Caco-2 (cell line): ENCODE results near the gene MT1M. TPM values are rescaled to one million over a fixed set of nuclear protein-coding genes. Genes with fewer than 3 reads are reported as not detected.
A peak's percentile ranks its signal among the peaks of the same experiment; 100 is the strongest.

Experiments
- BruUV-seq: library from RNA; stranded (reverse); fragments of 400-500 nt; replicated peaks from 2 replicates; lab custom pipeline; 2021; lab: Mats Ljungman, UMichigan
- CTCF ChIA-PET: fragments of 300-600 bp; sonication (Branson Sonifier 250); formaldehyde crosslinking; loops from one replicate; lab custom pipeline; 2022; ENCODE audit warnings: antibody characterized with exemption; lab: Charles Lee
- POLR2A ChIA-PET: fragments of 300-600 bp; sonication (Branson Sonifier 250); formaldehyde crosslinking; loops from one replicate; lab custom pipeline; 2022; ENCODE audit warnings: antibody characterized with exemption; lab: Charles Lee
- DNase-seq, 2 experiments: peaks; one replicate each; pipeline versions ENCODE4 v3.0.0 to v3.0.0-alpha.2; 2020 to 2022
- H3K27me3 ChIP-seq: replicated peaks from 2 replicates; pipeline ENCODE4 v1.6.0; 2011; ENCODE audit warnings: low read length; ENCODE audit not compliant: control insufficient read depth, insufficient read depth
- H3K36me3 ChIP-seq: 2 replicates; pipeline ENCODE4 v1.5.1; 2011; ENCODE audit warnings: low read length; ENCODE audit not compliant: control insufficient read depth, insufficient read depth
- H3K4me1 ChIP-seq: fragments of 250-450 bp; sonication (Bioruptor Pico); 2 replicates; pipeline ENCODE4 v1.5.1; 2020; ENCODE audit warnings: mild to moderate bottlenecking
- H3K4me3 ChIP-seq: 2 replicates; pipeline ENCODE4 v1.5.1; 2011; ENCODE audit warnings: low read depth, mild to moderate bottlenecking, control low read depth, low read length
- H3K9me3 ChIP-seq: fragments of 250-450 bp; sonication (Bioruptor Pico); 2 replicates; pipeline ENCODE4 v1.5.1; 2020; ENCODE audit warnings: mild to moderate bottlenecking, moderate library complexity
- H3K27ac Mint-ChIP-seq: one replicate; pipeline ENCODE4 v1.8.0; 2022; ENCODE audit warnings: mixed read lengths; ENCODE audit not compliant: unreplicated experiment
- H3K27me3 Mint-ChIP-seq: one replicate; pipeline ENCODE4 v1.8.0; 2022; ENCODE audit warnings: mixed read lengths; ENCODE audit not compliant: insufficient read depth, unreplicated experiment
- H3K36me3 Mint-ChIP-seq: one replicate; pipeline ENCODE4 v1.8.0; 2022; ENCODE audit warnings: mild to moderate bottlenecking, mixed read lengths; ENCODE audit not compliant: insufficient read depth, unreplicated experiment
- H3K4me1 Mint-ChIP-seq: one replicate; pipeline ENCODE4 v1.8.0; 2022; ENCODE audit warnings: low read depth, mixed read lengths; ENCODE audit not compliant: unreplicated experiment
- H3K4me3 Mint-ChIP-seq: one replicate; pipeline ENCODE4 v1.8.0; 2022; ENCODE audit warnings: mild to moderate bottlenecking, moderate library complexity, mixed read lengths; ENCODE audit not compliant: unreplicated experiment
- H3K9me3 Mint-ChIP-seq: one replicate; pipeline ENCODE4 v1.8.0; 2022; ENCODE audit warnings: mixed read lengths; ENCODE audit not compliant: unreplicated experiment
- intact Hi-C: fragments of 100-400 bp; cut with micrococcal nuclease; formaldehyde crosslinking; loops from one replicate; pipeline ENCODE4 v1.10.0; 2022; ENCODE audit not compliant: unreplicated experiment
- total RNA-seq: library from RNA; stranded (reverse); gene quantifications from 2 replicates; pipeline ENCODE4 v1.2.3, GENCODE V29; 2022
- TF ChIP-seq, protein P1 (sequence below), 2 experiments: fragments of 200-600 bp in 1 of 2; IDR thresholded peaks; 1 replicate in 1 of 2; 2 replicates in 1 of 2; pipeline versions ENCODE4 v1.5.1 to v1.8.0; 2011 to 2022; ENCODE audit warnings: antibody characterized with exemption in 1 of 2, control low read depth in 1 of 2, inconsistent platforms in 1 of 2, low read depth in 1 of 2, low read length in 1 of 2, mild to moderate bottlenecking in 1 of 2, moderate library complexity in 1 of 2; ENCODE audit not compliant: insufficient read depth in 1 of 2, severe bottlenecking in 1 of 2, unreplicated experiment in 1 of 2

The MT1M gene
- total RNA-seq, 1 experiment from 2014 or later, result not detected

DNA sequence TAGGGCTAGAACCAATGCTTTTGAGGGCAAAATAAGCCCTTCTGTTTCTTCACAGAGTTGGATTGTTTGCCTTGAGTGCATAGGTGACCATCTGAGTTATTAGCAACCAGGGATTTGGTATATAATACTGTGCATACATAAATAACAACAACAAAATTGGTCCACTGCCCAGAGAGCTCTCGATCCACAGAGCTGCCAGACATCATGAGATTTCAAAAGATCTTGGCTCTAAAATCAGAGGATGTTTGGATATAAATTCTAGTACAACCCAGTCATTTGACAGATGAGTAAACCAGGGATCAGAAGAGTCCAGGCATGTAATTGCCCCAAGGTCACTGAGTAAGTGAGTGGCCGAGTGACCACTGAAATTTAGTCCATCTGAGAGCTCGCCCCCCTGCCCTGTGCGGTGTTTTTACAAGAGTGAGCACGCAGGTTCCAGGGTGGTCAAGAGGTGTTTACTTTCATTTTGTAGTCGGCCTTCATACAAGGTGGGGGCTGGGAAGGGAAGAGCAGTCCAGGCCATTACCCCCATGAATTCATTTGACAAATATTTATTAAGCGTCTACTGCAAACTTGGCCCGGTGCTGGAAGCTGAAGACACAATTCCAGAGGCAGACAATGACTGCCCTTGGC lies 25.9 kb upstream of the MT1M start:
- CTCF ChIA-PET, result interaction anchor here (5.3 kb wide), 1 partner anchor 95 kb away, joined by 95 read pairs; no protein-coding TSS in a partner anchor
- Histone ChIP-seq H3K4me3 (no peak overlapping the region), H3K4me1 (peaks cover 11% of the 10 kb centered on the region; the same call in 1 of the 2 replicates), H3K27me3 (no peaks in the 10 kb centered on the region; the same call in 1 of the 2 replicates), H3K9me3 (no peaks in the 10 kb centered on the region), H3K36me3 (no peaks in the 10 kb centered on the region)
- Mint-ChIP-seq H3K36me3 (no peaks in the 10 kb centered on the region), H3K4me3 (no peak overlapping the region), H3K27me3 (peaks cover 6% of the 10 kb centered on the region), H3K27ac (no peak overlapping the region), H3K4me1 (peaks cover 25% of the 10 kb centered on the region), H3K9me3 (no peaks in the 10 kb centered on the region)
- TF ChIP-seq, protein P1, sequence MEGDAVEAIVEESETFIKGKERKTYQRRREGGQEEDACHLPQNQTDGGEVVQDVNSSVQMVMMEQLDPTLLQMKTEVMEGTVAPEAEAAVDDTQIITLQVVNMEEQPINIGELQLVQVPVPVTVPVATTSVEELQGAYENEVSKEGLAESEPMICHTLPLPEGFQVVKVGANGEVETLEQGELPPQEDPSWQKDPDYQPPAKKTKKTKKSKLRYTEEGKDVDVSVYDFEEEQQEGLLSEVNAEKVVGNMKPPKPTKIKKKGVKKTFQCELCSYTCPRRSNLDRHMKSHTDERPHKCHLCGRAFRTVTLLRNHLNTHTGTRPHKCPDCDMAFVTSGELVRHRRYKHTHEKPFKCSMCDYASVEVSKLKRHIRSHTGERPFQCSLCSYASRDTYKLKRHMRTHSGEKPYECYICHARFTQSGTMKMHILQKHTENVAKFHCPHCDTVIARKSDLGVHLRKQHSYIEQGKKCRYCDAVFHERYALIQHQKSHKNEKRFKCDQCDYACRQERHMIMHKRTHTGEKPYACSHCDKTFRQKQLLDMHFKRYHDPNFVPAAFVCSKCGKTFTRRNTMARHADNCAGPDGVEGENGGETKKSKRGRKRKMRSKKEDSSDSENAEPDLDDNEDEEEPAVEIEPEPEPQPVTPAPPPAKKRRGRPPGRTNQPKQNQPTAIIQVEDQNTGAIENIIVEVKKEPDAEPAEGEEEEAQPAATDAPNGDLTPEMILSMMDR (IDR thresholded peaks at IDR 0.05; ENCODE audit: insufficient read depth in 1 of 2, low read depth in 1 of 2, low read length in 1 of 2, severe bottlenecking in 1 of 2, unreplicated experiment in 1 of 2), result no peak
- BruUV-seq, result no TSS peak
- intact Hi-C loops, result loop anchor here (5.0 kb wide), 1 partner anchor 51 kb away; the partner anchor contains the start of gene MT1F
- DNase-seq, result no peak
- POLR2A ChIA-PET, result no interaction called here

DNA sequence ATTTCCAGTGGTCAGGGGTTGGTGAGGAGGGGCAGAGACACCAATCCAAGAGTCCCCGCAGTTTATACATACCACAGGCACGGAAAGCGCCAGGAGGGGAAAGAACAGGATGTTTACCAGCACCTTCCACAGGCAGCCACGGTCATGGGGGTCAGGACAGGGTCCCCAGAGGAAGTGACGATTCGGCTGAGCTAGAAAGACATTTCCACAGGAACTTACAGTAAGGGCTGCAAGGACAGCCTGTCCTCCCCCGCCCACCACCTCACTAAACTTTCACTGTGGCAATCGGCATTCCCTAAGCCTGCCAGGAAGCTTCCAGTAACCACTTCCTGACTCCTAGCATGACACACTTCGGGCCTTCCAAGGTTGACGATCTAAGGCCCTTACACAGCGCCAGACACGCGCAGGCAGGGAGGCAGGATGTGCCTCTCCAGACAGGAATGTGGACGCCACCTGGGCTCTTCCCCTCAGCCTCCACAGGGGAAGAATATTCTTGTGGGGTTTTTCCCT lies 25.3 kb upstream of the MT1M start:
- peaks cover 11% of the 10 kb centered on the region; the same call in 1 of the 2 replicates for H3K4me1 ChIP-seq
- H3K27me3 Mint-ChIP-seq, result peaks cover 4% of the 10 kb centered on the region

DNA sequence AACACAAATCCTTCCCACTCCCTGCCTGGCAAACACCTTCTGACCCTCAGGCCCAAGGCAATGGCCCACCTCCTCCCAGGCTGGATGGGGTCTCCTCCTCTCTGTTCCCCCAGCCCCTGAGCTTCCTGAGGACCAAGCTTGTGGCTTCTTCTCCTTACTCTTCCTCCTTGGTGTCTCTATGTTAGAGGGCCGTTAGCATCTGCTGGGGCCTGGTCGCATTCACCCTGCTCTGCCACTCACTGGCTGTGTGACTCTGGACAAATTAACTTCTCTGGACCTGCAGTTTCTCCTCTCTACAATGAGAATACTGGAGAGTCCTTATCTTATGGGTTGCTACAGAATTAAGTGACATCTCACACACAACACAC lies 24.8 kb upstream of the MT1M start:
- H3K4me1 Mint-ChIP-seq, result peaks cover 25% of the 10 kb centered on the region
- no peaks in the 10 kb centered on the region for H3K36me3 Mint-ChIP-seq
- TF ChIP-seq, protein P1 (IDR thresholded peaks at IDR 0.05; ENCODE audit: insufficient read depth in 1 of 2, low read depth in 1 of 2, low read length in 1 of 2, severe bottlenecking in 1 of 2, unreplicated experiment in 1 of 2), result no peak
- no peaks in the 10 kb centered on the region for H3K9me3 Mint-ChIP-seq
- H3K36me3 ChIP-seq, result no peaks in the 10 kb centered on the region
- H3K27ac Mint-ChIP-seq, result peak overlapping the region; percentile 66
- H3K9me3 ChIP-seq, result no peaks in the 10 kb centered on the region
- ChIA-PET CTCF (interaction anchor here (5.3 kb wide), 1 partner anchor 94 kb away, joined by 95 read pairs; no protein-coding TSS in a partner anchor), POLR2A (no interaction called here)
- H3K4me1 ChIP-seq, result peaks cover 11% of the 10 kb centered on the region; the same call in 1 of the 2 replicates
- intact Hi-C loops, result loop anchor here (5.0 kb wide), 1 partner anchor 50 kb away; the partner anchor contains the start of gene MT1F
- no peaks in the 10 kb centered on the region; the same call in 1 of the 2 replicates for H3K27me3 ChIP-seq
- DNase-seq, result no peak
- H3K4me3 Mint-ChIP-seq, result peak overlapping the region; percentile 74
- no TSS peak for BruUV-seq
- H3K4me3 ChIP-seq, result no peak overlapping the region
- H3K27me3 Mint-ChIP-seq, result peaks cover 3% of the 10 kb centered on the region

More for the DNA sequence above, 25.3 kb upstream of the MT1M start:
- no peak overlapping the region for H3K4me3 ChIP-seq
- no peaks in the 10 kb centered on the region for H3K36me3 Mint-ChIP-seq
- POLR2A ChIA-PET, result no interaction called here
- intact Hi-C loops, result loop anchor here (5.0 kb wide), 1 partner anchor 50 kb away; the partner anchor contains the start of gene MT1F
- H3K27me3 ChIP-seq, result no peaks in the 10 kb centered on the region; the same call in 1 of the 2 replicates
- DNase-seq, result no peak
- H3K9me3 ChIP-seq, result no peaks in the 10 kb centered on the region
- H3K27ac Mint-ChIP-seq, result peak overlapping the region; percentile 66
- H3K4me3 Mint-ChIP-seq, result no peak overlapping the region
- no peaks in the 10 kb centered on the region for H3K9me3 Mint-ChIP-seq
- BruUV-seq, result no TSS peak
- H3K4me1 Mint-ChIP-seq, result peaks cover 25% of the 10 kb centered on the region
- TF ChIP-seq, protein P1 (IDR thresholded peaks at IDR 0.05; ENCODE audit: insufficient read depth in 1 of 2, low read depth in 1 of 2, low read length in 1 of 2, severe bottlenecking in 1 of 2, unreplicated experiment in 1 of 2), result no peak
- CTCF ChIA-PET, result interaction anchor here (5.3 kb wide), 1 partner anchor 94 kb away, joined by 95 read pairs; no protein-coding TSS in a partner anchor
- no peaks in the 10 kb centered on the region for H3K36me3 ChIP-seq
